Tibial nerve (tissue), 4 donors: Measurements from ENCODE around the gene CCDC185. TPM values are rescaled to one million over a fixed set of nuclear protein-coding genes. Genes with fewer than 3 reads are reported as not detected.
"Not testable (repeated sequence)": the region's sequence is repeated elsewhere in the genome, so short reads cannot be mapped to it uniquely, and the experiment has no call there.

Experiments used
- DNase-seq, 2 donors: peaks; one replicate each; pipeline ENCODE4 v3.0.0-alpha.2; 2019; ENCODE audit warnings: low spot score in 2 of 2
- H3K27ac ChIP-seq, 4 donors: fragments of 200-600 bp; sonication (generic) in 3 of 4; one replicate each; pipeline ENCODE4 v1.5.1; 2017 to 2019; ENCODE audit warnings: mild to moderate bottlenecking in 1 of 4
- H3K27me3 ChIP-seq, 2 donors: fragments of 200-600 bp; sonication (generic) in 1 of 2; one replicate each; pipeline versions ENCODE4 v1.5.1 to v1.6.0; 2017 to 2019
- H3K36me3 ChIP-seq, 3 donors: fragments of 200-600 bp; sonication (generic); one replicate each; pipeline ENCODE4 v1.5.1; 2018 to 2019
- H3K4me1 ChIP-seq, 4 donors: fragments of 200-600 bp; sonication (generic) in 3 of 4; one replicate each; pipeline ENCODE4 v1.5.1; 2017 to 2019
- H3K4me3 ChIP-seq, 4 donors: fragments of 200-600 bp; sonication (generic) in 3 of 4; one replicate each; pipeline ENCODE4 v1.5.1; 2017 to 2019; ENCODE audit warnings: mild to moderate bottlenecking in 1 of 4, moderate library complexity in 1 of 4
- H3K9me3 ChIP-seq, 4 donors: fragments of 200-600 bp; sonication (generic) in 3 of 4; one replicate each; pipeline ENCODE4 v1.5.1; 2017 to 2019
- CTCF ChIP-seq, 5 experiments: fragments of 200-600 bp in 3 of 5; fragments of 450-650 bp in 2 of 5; sonication (generic) in 3 of 5; IDR thresholded peaks; one replicate each; pipeline ENCODE4 v1.5.1; 2016 to 2019; ENCODE audit warnings: antibody characterized with exemption in 5 of 5, mild to moderate bottlenecking in 3 of 5, moderate library complexity in 2 of 5
- EP300 ChIP-seq, 2 donors: sonication (generic); formaldehyde crosslinking; IDR thresholded peaks; one replicate each; pipeline ENCODE4 v1.6.1; 2017; ENCODE audit warnings: antibody characterized with exemption in 2 of 2, mild to moderate bottlenecking in 1 of 2
- POLR2A ChIP-seq, 2 donors: fragments of 450-650 bp; IDR thresholded peaks; one replicate each; pipeline ENCODE4 v1.6.1; 2017; ENCODE audit warnings: antibody characterized with exemption in 2 of 2, mild to moderate bottlenecking in 2 of 2, moderate library complexity in 2 of 2
- WGBS, 2 donors: methylation state at CpG; one replicate each; pipeline ENCODE4 v1.1.5; 2018; 5-methylcytosine and 5-hydroxymethylcytosine counted together
- total RNA-seq, 4 donors: library from RNA; depleted of rRNA; stranded (reverse); fragments of >200 nt; gene quantifications; one replicate each; pipeline ENCODE4 v1.1.0, GENCODE V29; 2016

CCDC185 gene
- total RNA-seq, 4 donors from 2014 or later: not detected

- no peak overlapping the region for H3K27ac ChIP-seq
- TF ChIP-seq EP300 (IDR thresholded peaks at IDR 0.05): no peak
- 95 to 96% methylated on average over 27 of the region's 27 CpGs for WGBS, 2 donors
Measured at GRCh38 chr1:223394242-223394641, 1.0 kb downstream of the CCDC185 start.

GRCh38 chr1:223394706-223395105, 1.5 kb downstream of the CCDC185 start:
- H3K36me3 ChIP-seq: no peaks in the 10 kb centered on the region
- DNase-seq: no peak
- H3K27ac ChIP-seq: no peak overlapping the region
- 91 to 94% methylated on average over 12 to 13 of the region's 13 CpGs for WGBS, 2 donors
- H3K9me3 ChIP-seq: peaks cover 0 to 15% (median 0%) of the 10 kb centered on the region in 4 donors
- peaks cover 0 to 27% of the 10 kb centered on the region in 2 donors for H3K27me3 ChIP-seq
- TF ChIP-seq EP300 (IDR thresholded peaks at IDR 0.05) (no peak), POLR2A (IDR thresholded peaks at IDR 0.05) (no peak), CTCF (IDR thresholded peaks at IDR 0.05) (no peak)
- H3K4me1 ChIP-seq: no peaks in the 10 kb centered on the region
- no peak overlapping the region for H3K4me3 ChIP-seq

More at GRCh38 chr1:223394242-223394641, 1.0 kb downstream of the CCDC185 start:
- Histone ChIP-seq H3K36me3 (no peaks in the 10 kb centered on the region), H3K4me3 (no peak overlapping the region), H3K27me3 (peaks cover 0 to 27% of the 10 kb centered on the region in 2 donors), H3K4me1 (no peaks in the 10 kb centered on the region), H3K9me3 (peaks cover 0 to 15% (median 0%) of the 10 kb centered on the region in 4 donors)
- no peak for DNase-seq

- 90 to 95% methylated on average over 2 to 5 of the region's 6 CpGs for WGBS, 2 donors
- H3K4me3 ChIP-seq, H3K9me3 ChIP-seq, H3K27ac ChIP-seq, H3K4me1 ChIP-seq, H3K27me3 ChIP-seq, DNase-seq, H3K36me3 ChIP-seq: not testable (repeated sequence)
Measured at GRCh38 chr1:223399393-223399792, 6.2 kb downstream of the CCDC185 start.

GRCh38 chr1:223401873-223402789, 8.9 kb downstream of the CCDC185 start:
- Histone ChIP-seq H3K9me3 (no peaks in the 10 kb centered on the region), H3K36me3 (no peaks in the 10 kb centered on the region), H3K4me1 (no peaks in the 10 kb centered on the region), H3K27ac (no peak overlapping the region), H3K27me3 (no peaks in the 10 kb centered on the region), H3K4me3 (no peak overlapping the region)
- DNase-seq: no peak
- TF ChIP-seq POLR2A (IDR thresholded peaks at IDR 0.05) (no peak), EP300 (IDR thresholded peaks at IDR 0.05) (no peak), CTCF (IDR thresholded peaks at IDR 0.05) (no peak)
- 73 to 77% methylated on average over 2 of the region's 2 CpGs for WGBS, 2 donors

GRCh38 chr1:223402790-223403142, 9.6 kb downstream of the CCDC185 start:
- TF ChIP-seq CTCF (IDR thresholded peaks at IDR 0.05): no peak
- no peak for TF ChIP-seq EP300 (IDR thresholded peaks at IDR 0.05)
- TF ChIP-seq POLR2A (IDR thresholded peaks at IDR 0.05): no peak
- H3K4me1 ChIP-seq: no peaks in the 10 kb centered on the region
- no peaks in the 10 kb centered on the region for H3K27me3 ChIP-seq
- H3K9me3 ChIP-seq: no peaks in the 10 kb centered on the region
- H3K36me3 ChIP-seq: no peaks in the 10 kb centered on the region
- H3K27ac ChIP-seq: no peak overlapping the region
- H3K4me3 ChIP-seq: no peak overlapping the region
- DNase-seq: no peak
- WGBS, 2 donors: 58 to 71% methylated on average over 2 of the region's 2 CpGs

GRCh38 chr1:223403184-223403815, 10.1 kb downstream of the CCDC185 start:
- H3K9me3 ChIP-seq: no peaks in the 10 kb centered on the region
- no peaks in the 10 kb centered on the region for H3K27me3 ChIP-seq
- TF ChIP-seq POLR2A (IDR thresholded peaks at IDR 0.05) (no peak), EP300 (IDR thresholded peaks at IDR 0.05) (no peak), CTCF (IDR thresholded peaks at IDR 0.05) (no peak)
- WGBS, 2 donors: 82 to 85% methylated on average over 3 of the region's 3 CpGs
- no peak overlapping the region for H3K27ac ChIP-seq
- H3K4me3 ChIP-seq: no peak overlapping the region
- H3K4me1 ChIP-seq: no peaks in the 10 kb centered on the region
- no peaks in the 10 kb centered on the region for H3K36me3 ChIP-seq
- no peak for DNase-seq
